Stimulated activated CD4-positive, alpha-beta T cell treated with anti-CD3 and anti-CD28 coated beads, Interleukin-1b, Interleukin-23, amount 100 ng/mL, for 24 hours (primary cell): ENCODE measurements around the gene ALOX15B.
"Not testable (repeated sequence)": the region's sequence is repeated elsewhere in the genome, so short reads cannot be mapped to it uniquely, and the experiment has no call there.

Experiments
- DNase-seq, 4 experiments: peaks; one replicate each; pipeline ENCODE4 v3.0.0-alpha.2; 2020; ENCODE audit warnings: low read depth in 4 of 4, low spot score in 1 of 4

The ALOX15B gene

GRCh38 chr17:8013731-8014557 lies 24.9 kb upstream of the ALOX15B start:
- no peak for DNase-seq

- DNase-seq: no peak
Observed at GRCh38 chr17:8014558-8014850, 24.4 kb upstream of the ALOX15B start.

GRCh38 chr17:8015236-8015956 lies 23.5 kb upstream of the ALOX15B start:
- DNase-seq: no peak

- DNase-seq: no peak
Observed at GRCh38 chr17:8015957-8016631, 22.8 kb upstream of the ALOX15B start.

DNA sequence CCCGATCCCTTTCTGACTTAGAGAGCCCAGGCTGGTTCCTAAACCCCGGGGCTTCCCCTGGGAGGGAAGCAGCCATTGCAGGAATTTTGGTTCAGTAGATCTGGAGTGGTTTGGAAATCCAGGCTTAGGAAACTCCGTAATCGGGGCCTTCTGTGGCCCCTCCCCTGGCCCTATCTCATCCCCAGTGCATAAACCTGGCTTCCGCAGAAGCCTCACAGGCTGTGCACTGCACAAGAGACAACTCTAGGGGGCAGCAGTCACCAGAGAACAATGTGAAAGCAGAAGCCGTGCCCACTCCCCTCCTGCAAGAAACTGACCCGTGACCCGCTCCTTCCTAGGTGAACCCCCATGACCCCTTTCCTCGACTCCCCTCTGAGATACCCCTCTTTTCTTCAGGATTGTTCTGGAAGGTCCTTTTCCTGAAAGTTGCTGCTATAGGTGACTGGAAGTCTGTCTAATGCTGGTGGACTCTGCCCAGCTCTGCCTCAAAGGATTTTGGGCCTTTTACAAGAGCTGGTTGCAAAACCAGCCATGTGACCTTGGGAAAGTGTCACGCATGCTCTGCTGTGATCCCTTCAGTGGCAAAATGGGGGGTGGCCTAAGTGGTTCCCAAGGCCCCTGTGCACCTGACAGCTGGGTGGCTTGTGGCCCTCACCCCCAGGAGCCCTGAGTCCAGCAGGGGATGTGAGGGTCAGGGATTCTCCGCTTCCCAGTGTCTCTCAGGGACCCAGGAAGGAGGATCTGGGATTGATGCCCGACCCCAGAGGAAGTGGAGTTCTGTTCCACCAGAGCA lies 22.0 kb upstream of the ALOX15B start:
- DNase-seq: peak in 1 of 4 experiments; percentile 30

GRCh38 chr17:8018436-8018835 lies 20.4 kb upstream of the ALOX15B start:
- DNase-seq: no peak

DNA sequence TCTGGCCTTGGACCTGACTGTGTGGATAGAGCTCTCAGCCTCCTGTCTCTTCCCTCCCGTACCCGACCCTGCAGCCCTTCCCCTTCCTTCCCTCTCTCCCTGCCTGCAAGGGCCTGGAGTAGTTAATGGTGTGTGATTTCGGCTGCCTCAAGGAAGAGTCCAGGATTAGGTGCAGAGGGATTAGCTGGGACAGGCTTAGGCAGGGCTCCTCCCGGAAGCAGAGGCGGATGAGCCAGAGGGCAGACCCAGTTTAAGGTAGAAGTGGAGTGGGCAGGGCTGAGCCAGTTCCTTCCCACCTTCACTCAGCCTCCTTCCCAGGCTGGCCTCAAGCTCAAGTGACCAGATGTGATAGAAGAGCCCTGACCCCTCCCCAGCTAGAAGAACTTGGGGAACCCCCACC lies 19.7 kb upstream of the ALOX15B start:
- no peak for DNase-seq

GRCh38 chr17:8019665-8020650 lies 18.9 kb upstream of the ALOX15B start:
- DNase-seq: no peak

DNA sequence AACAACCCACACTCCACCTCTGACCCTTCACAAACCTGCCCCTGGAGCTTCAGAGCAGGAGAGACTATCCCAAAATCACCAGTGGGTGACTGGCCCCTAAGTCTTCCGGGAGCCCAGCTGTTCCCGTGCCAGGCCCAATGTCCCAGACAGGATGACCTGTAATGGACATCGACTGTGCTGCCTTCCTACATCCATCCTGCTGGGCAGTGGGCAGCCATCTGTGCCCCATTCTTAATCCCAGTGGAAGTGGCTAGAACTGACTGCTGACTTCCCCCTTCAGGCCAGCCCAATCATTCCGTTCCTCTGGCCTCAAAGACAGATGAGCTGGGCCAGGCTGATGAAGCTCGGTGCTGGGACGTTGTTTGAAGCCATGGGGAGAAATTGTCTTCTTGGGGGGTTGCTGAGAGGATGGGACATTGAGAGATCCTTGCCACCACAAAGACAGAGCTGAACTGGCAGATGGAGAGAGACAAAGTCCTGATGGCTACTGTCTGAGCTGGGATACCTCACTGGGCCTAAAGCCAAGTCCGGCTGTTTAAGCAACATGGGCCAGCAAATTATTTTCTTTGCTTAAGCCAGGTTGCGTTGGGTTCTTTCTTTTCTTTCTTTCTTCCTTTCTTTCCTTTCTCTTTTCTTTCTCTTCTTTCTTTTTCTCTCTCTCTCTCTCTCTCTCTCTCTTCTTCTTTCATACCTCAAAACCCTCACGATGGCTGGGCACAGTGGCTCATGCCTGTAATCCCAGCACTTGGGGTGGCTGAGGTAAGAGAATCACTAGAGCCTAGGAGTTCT lies 17.9 kb upstream of the ALOX15B start:
- no peak for DNase-seq

DNA sequence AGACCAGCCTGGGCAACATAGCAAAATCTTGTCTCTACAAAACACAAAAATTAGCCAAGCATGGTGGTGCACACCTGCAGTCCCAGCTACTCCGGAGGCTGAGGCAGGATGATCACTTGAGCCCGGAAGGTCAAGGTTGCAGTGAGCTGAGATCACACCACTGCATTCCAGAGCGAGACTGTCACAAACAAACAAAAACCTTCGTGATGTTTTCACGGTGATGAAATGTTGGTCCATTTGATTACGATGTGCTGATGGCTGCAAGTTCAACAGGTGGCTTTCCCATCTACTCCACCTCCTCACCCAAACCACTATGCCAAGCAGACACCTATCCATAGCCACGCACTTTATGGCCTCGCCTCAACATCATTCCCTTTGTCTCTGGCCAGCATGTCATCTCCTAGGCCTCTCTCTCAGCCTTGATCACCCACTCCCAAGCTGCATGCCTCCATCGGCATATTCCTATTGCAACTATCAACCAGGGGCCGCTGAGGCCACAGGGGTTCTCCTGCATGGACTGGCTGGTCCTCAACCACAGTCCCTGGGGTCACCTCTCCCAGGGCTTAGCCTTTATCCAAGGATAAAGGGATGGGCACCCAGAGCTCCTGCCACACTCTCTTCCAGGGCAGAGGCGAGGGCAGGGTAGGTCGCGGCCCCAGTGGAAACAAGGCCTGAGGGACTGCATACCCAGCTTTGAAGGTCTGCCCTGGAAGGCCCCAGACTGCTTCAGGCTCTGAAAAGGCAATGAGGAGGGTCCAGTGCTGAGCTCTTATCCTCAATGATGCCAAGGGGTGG lies 17.1 kb upstream of the ALOX15B start:
- DNase-seq: no peak

DNA sequence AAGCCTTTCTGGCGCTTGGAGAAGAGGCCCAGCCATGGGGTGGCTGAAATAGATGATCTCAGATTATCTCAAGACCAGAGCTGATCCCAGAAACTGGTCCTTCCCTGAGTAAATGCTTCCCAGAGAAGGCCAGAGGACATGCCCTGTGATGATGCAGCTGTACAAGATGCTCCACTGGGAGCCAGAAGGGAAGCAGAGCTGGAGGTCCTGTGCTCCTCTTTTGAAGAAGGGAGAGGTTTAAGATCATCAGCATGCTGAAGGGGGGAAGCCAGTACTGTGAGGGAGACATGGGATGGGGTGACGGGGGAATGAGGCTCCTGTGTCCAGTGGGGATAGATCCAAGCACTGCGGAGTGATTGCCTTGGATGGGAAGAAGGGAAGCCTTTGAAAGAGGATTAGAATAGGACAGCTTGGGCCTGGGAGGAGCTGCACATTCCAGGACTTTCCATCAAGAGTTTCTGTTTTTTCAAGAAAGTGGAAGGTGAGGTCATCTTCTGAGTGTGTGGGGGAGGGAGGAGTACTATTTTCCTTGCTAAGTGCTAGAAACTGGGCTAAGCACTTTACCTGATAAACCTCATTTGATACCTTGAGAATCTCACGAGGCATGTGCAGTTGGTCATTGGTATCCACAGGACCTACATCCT lies 16.4 kb upstream of the ALOX15B start:
- DNase-seq: no peak

DNA sequence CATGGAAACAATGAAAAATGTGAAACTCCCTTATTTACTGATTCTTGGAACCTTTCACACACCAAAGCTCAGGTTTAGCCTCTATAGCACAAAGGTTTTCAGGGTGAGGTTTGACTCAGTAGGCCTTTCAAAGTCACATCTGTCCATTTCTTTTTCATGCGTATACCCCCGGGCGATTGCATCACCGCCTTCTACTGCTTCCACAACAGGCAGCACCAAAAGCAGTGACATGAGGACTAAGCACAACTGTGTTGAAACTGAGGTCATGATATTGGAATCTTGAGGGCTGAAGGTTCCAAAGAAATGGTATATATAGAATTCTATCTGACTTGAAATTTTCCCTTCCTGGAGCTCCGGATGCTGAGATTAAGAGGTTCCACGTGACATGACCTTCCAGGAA lies 14.7 kb upstream of the ALOX15B start:
- not testable (repeated sequence) for DNase-seq

DNA sequence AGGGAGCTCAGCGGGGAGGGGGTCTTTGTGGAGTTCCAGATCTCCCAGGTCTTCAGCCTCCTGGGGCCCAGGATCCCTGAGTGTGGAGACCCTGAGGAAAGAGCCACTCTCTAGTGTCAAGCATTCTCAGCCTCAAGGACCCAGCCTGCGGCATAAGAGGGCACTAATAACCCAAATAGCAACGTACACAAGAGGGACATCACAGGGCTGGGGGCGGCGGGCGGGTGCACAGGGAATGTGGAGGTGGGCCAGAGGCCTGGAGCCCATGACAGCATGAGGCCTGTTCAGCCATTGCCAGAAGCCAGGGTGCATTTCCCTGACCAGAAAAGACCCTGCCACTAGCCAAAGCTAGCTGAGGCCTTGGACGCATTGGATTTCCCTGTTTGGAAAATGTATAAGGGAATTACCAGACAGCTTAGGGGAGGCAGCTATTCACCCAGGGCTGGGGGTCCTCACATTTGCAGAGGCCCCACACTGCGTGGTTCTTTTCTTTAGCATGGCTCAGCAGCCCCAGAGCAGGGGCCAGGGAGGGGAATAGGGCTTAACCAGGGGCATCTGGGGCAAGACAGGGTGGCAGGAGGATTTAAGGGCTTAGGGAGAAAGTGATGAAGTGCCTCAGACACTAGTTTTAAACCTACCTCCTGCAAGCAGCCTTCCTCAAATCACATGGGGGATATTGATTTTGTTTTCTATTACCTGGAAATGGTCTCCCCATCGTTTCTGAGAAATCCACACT lies 13.5 kb upstream of the ALOX15B start:
- DNase-seq: no peak

DNA sequence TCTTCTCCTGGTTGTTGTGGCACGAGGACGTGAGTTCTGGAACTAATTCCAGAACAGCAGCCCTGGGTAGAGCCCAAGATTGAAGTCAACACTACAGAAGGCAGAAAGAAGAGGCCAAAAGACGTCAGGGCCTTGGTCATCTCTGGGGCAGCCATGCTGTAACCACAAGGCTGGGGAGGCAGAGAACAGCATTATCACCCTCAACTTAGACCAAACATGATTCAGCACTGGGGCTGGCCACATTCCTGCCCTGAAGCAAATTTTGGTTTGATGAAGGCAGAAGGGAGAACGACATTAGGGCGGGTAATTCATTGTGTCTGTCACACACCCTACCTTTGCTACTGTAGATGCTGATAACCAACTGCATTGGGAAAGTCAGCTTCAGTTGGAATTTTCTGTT lies 9.7 kb upstream of the ALOX15B start:
- no peak for DNase-seq

DNA sequence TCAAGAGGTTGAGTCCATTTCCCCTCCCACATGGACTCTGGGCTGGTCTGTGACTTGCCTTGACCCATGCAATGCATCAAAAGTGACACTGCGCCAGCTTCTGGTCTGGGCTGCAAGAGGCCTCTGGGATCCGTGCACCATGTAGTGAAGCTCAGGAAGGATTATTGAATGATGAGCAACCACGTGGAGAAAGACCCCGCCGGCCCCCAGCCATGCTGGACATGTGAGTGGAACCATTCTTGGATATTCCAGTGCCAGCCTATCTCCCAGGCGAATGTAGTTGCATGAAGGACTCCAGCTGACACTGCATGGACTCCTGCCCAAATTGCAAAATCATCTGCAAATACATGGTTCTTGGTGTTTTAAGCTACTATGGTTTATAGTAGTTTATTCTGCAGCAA lies 7.6 kb upstream of the ALOX15B start:
- DNase-seq: no peak

DNA sequence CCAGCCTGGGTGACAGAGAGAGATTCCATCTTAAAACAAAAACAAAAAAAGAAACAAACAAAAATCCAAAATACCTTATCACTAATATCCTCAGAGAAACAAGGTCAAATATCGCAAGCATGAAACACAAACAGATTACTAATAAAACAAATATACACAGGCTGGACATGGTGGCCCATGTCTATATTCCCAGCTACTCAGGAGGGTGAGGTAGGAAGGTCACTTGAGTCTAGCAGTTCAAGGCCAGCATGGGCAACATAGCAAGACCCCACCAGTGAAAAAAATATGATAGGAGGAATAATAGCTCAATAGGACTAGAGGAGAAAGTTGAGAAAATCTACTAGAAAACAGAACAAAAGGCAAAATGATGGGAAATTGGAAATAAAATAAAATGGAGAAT lies 6.9 kb upstream of the ALOX15B start:
- DNase-seq: no peak

DNA sequence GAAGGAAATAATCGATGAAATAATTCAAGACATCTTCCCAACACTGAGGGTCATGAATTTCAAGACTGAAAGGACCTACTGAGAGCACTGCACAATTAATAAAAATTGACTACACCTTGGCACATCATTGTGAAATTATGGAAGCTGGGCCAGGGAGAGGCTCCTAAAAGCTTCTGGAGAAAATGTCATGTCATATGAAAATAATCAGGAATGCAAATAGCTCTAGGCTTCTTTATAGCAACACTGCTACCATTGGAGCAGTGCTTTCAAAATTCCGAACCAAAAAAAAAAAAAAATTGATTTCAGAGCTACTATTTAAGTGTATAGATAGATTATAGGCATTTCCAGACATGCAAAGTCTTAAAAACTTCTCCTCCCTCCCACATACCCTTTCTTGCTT lies 6.4 kb upstream of the ALOX15B start:
- DNase-seq: no peak
